PC-9 (cell line): Measurements from ENCODE around the gene ALK. TPM values are rescaled to one million over a fixed set of nuclear protein-coding genes. Genes with fewer than 3 reads are reported as not detected.

Source experiments
- BruUV-seq: library from RNA; stranded (reverse); fragments of 400-500 nt; replicated peaks from 2 replicates; lab custom pipeline; 2021; lab: Mats Ljungman, UMichigan
- CTCF ChIA-PET: fragments of 300-600 bp; sonication (Branson Sonifier 250); formaldehyde crosslinking; loops from one replicate; lab custom pipeline; 2022; ENCODE audit warnings: antibody characterized with exemption; lab: Charles Lee
- POLR2A ChIA-PET: fragments of 300-600 bp; sonication (Branson Sonifier 250); formaldehyde crosslinking; loops from one replicate; lab custom pipeline; 2022; ENCODE audit warnings: antibody characterized with exemption; ENCODE audit not compliant: unreplicated experiment; lab: Charles Lee
- DNase-seq, 2 experiments: peaks; one replicate each; pipeline versions ENCODE4 v3.0.0 to v3.0.0-alpha.2; 2015 to 2022; ENCODE audit warnings: mixed read lengths in 1 of 2
- H2AFZ ChIP-seq: fragments of 200-600 bp; sonication (generic); 2 replicates; pipeline ENCODE4 v1.8.1; 2017; ENCODE audit warnings: antibody characterized with exemption
- H3F3A ChIP-seq: fragments of 200-600 bp; sonication (generic); 2 replicates; pipeline ENCODE4 v1.8.1; 2017; ENCODE audit warnings: antibody characterized with exemption, mild to moderate bottlenecking, low read depth; ENCODE audit not compliant: insufficient read depth
- H3K27ac ChIP-seq: fragments of 200-600 bp; sonication (generic); 2 replicates; pipeline ENCODE4 v1.6.1; 2016; ENCODE audit warnings: mixed run types
- H3K27me3 ChIP-seq: fragments of 200-600 bp; sonication (generic); 2 replicates; pipeline ENCODE4 v1.6.1; 2016; ENCODE audit warnings: low read depth, mixed run types; ENCODE audit not compliant: insufficient read depth
- H3K36me3 ChIP-seq: fragments of 200-600 bp; sonication (generic); 2 replicates; pipeline ENCODE4 v1.6.1; 2016; ENCODE audit warnings: low read depth, mixed run types
- H3K4me1 ChIP-seq: fragments of 200-600 bp; sonication (generic); replicated peaks from 2 replicates; pipeline ENCODE4 v1.6.1; 2016; ENCODE audit warnings: mixed run types; ENCODE audit not compliant: insufficient read depth
- H3K4me2 ChIP-seq: fragments of 200-600 bp; sonication (generic); 2 replicates; pipeline ENCODE4 v1.6.1; 2017; ENCODE audit warnings: mixed run types
- H3K4me3 ChIP-seq: fragments of 200-600 bp; sonication (generic); 2 replicates; pipeline ENCODE4 v1.6.1; 2016; ENCODE audit warnings: mixed run types
- H3K79me2 ChIP-seq: fragments of 200-600 bp; sonication (generic); 2 replicates; pipeline ENCODE4 v1.6.1; 2017; ENCODE audit warnings: low read depth, mixed run types
- H3K9me2 ChIP-seq: fragments of 200-600 bp; sonication (generic); 2 replicates; pipeline ENCODE4 v1.8.1; 2017; ENCODE audit warnings: mild to moderate bottlenecking; ENCODE audit not compliant: insufficient read depth
- H3K9me3 ChIP-seq: fragments of 200-600 bp; sonication (generic); 2 replicates; pipeline ENCODE4 v1.8.1; 2016; ENCODE audit warnings: low read depth; ENCODE audit not compliant: insufficient read depth
- H4K20me1 ChIP-seq: fragments of 200-600 bp; sonication (generic); 2 replicates; pipeline ENCODE4 v1.8.1; 2017; ENCODE audit not compliant: insufficient read depth
- CTCF ChIP-seq: fragments of 200-600 bp; sonication (generic); conservative IDR thresholded peaks from 2 replicates; pipeline ENCODE4 v1.6.1; 2017; ENCODE audit warnings: mixed run types, antibody characterized with exemption, mild to moderate bottlenecking, moderate library complexity
- EZH2 ChIP-seq: fragments of 200-600 bp; sonication (generic); IDR thresholded peaks from 2 replicates; pipeline ENCODE4 v1.8.0; 2017; ENCODE audit warnings: antibody characterized with exemption, low read depth
- intact Hi-C: fragments of 100-400 bp; cut with micrococcal nuclease; formaldehyde crosslinking; loops from one replicate; pipeline ENCODE4 v1.10.0; 2022; ENCODE audit not compliant: unreplicated experiment
- total RNA-seq: library from RNA; stranded (reverse); gene quantifications from 2 replicates; pipeline ENCODE4 v1.2.3, GENCODE V29; 2021

Gene ALK
- total RNA-seq, 1 experiment from 2014 or later = not detected

DNA sequence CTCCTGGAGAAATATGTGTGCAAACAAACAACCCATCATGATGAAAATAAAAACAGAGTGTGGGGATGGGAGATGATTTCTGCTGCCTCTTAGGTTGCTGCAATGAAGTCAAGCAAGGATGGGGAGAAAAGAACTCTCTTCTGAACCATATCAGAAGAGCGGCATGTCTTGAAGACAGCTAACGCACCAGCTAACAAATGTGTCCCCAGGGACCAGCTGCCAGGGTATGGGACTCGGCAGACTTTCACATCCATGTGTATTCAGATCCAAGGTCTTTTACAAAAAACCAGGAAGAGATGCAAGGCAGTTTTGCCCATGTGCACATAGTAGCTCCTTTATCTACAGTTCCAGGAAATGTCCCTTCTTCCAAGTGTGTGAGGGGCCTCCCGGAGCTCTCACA lies 680.8 kb downstream of the ALK start:
- Histone ChIP-seq H3K36me3 (no peaks in the 10 kb centered on the region), H3K79me2 (no peaks in the 10 kb centered on the region), H4K20me1 (no peaks in the 10 kb centered on the region), H3K4me2 (no peak overlapping the region), H3F3A (no peaks in the 10 kb centered on the region), H3K4me1 (no peaks in the 10 kb centered on the region), H3K27me3 (peaks cover 64% of the 10 kb centered on the region), H3K9me2 (no peaks in the 10 kb centered on the region), H2AFZ (no peak overlapping the region), H3K27ac (no peak overlapping the region), H3K9me3 (no peaks in the 10 kb centered on the region), H3K4me3 (no peak overlapping the region)
- no peak for TF ChIP-seq EZH2
- TF ChIP-seq CTCF = no peak
- BruUV-seq = no TSS peak
- POLR2A ChIA-PET = interaction anchor here (0.6 kb wide), 1 partner anchor 757 kb away, joined by 5 read pairs; no protein-coding TSS in a partner anchor
- no peak for DNase-seq
- CTCF ChIA-PET = no interaction called here
- intact Hi-C loops = no loop called here

DNA sequence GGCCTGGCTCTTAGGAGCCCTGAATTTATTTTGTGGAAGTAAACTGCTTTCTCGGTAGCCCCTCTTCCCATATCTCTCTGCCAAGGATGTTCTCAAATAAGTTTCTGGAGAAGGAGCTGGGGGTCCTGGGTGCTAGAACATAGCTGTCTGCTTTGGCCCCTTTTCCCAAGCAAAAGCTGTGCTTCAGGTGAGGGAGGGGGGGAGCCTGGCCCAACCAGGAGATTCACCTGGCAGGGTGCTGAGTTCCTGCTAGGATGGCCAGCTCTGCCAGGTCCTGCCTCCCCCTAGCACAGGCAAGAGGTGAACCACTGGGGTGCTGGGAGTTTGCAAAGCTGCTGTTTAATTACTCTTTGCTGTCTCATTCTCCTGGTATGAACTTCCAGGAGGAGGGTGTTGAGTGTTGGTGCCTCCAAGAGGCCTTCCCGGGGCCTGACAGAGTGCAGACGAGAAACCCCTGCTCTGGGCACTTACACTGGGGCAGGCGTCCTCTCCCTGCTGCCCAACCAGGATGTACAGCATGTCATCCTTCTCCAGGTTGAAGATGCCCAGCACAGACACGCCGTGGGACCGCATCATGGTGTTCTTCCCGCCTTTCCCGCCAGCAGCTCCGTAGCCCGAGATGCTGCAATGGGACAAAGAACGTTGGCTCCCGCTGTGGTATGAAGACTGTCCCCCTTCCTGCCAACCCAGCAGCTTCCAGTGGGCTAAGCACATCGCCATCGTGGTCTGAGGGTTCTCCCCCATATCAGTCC lies 682.0 kb downstream of the ALK start:
- Histone ChIP-seq H3F3A (no peaks in the 10 kb centered on the region), H3K4me1 (no peaks in the 10 kb centered on the region), H4K20me1 (no peaks in the 10 kb centered on the region), H3K27me3 (peaks cover 70% of the 10 kb centered on the region), H3K36me3 (no peaks in the 10 kb centered on the region), H3K9me3 (no peaks in the 10 kb centered on the region), H3K79me2 (no peaks in the 10 kb centered on the region), H3K27ac (no peak overlapping the region), H2AFZ (no peak overlapping the region), H3K9me2 (no peaks in the 10 kb centered on the region), H3K4me2 (no peak overlapping the region), H3K4me3 (no peak overlapping the region)
- intact Hi-C loops = no loop called here
- DNase-seq = no peak
- POLR2A ChIA-PET = no interaction called here
- no TSS peak for BruUV-seq
- TF ChIP-seq EZH2 = no peak
- TF ChIP-seq CTCF = no peak
- CTCF ChIA-PET = interaction anchor here (1.3 kb wide), 1 partner anchor 69 kb away, joined by 4 read pairs; no protein-coding TSS in a partner anchor

GRCh38 chr2:29238497-29238896 lies 682.9 kb downstream of the ALK start:
- peaks cover 6% of the 10 kb centered on the region; the same call in 1 of the 2 replicates for H3F3A ChIP-seq
- no peaks in the 10 kb centered on the region for H3K9me2 ChIP-seq
- H3K4me2 ChIP-seq = no peak overlapping the region
- peaks cover 63% of the 10 kb centered on the region for H3K27me3 ChIP-seq
- TF ChIP-seq EZH2 = no peak
- peak; percentile 69 for TF ChIP-seq CTCF
- H3K27ac ChIP-seq = no peak overlapping the region
- H2AFZ ChIP-seq = no peak overlapping the region
- intact Hi-C loops = no loop called here
- no peaks in the 10 kb centered on the region for H3K36me3 ChIP-seq
- H3K4me1 ChIP-seq = peaks cover 8% of the 10 kb centered on the region
- H4K20me1 ChIP-seq = no peaks in the 10 kb centered on the region
- ChIA-PET POLR2A (no interaction called here), CTCF (interaction anchor here (0.6 to 1.3 kb wide), 2 partner anchors 70 kb away, joined by 3 to 4 read pairs; no protein-coding TSS in a partner anchor)
- H3K4me3 ChIP-seq = no peak overlapping the region
- no peaks in the 10 kb centered on the region for H3K9me3 ChIP-seq
- no TSS peak for BruUV-seq
- no peaks in the 10 kb centered on the region for H3K79me2 ChIP-seq
- peak in 1 of 2 experiments; percentile 35 for DNase-seq
